NCI-H510A treated with DMSO at 0.1 percent for 48 hours (cell line): Measurements from ENCODE around the gene F2RL3.

Experiments used
- DNase-seq: peaks from one replicate; lab custom pipeline; 2025; lab: John Stamatoyannopoulos, UW

The F2RL3 gene

GRCh38 chr19:16895467-16896145 lies 6.8 kb downstream of the F2RL3 start:
- DNase-seq: no peak

GRCh38 chr19:16896146-16897028 lies 7.6 kb downstream of the F2RL3 start:
- no peak for DNase-seq

- DNase-seq: no peak
Observed at GRCh38 chr19:16897029-16897855, 8.4 kb downstream of the F2RL3 start.

- DNase-seq: no peak
Observed at GRCh38 chr19:16897856-16898161, 9.0 kb downstream of the F2RL3 start.

- DNase-seq: no peak
Observed at GRCh38 chr19:16898361-16899015, 9.7 kb downstream of the F2RL3 start.

- no peak for DNase-seq
Observed at GRCh38 chr19:16899566-16900075, 10.8 kb downstream of the F2RL3 start.

GRCh38 chr19:16901491-16902175 lies 12.8 kb downstream of the F2RL3 start:
- no peak for DNase-seq

GRCh38 chr19:16902545-16902944 lies 13.7 kb downstream of the F2RL3 start:
- DNase-seq: no peak

- no peak for DNase-seq
Observed at GRCh38 chr19:16903347-16903746, 14.5 kb downstream of the F2RL3 start.

GRCh38 chr19:16904599-16904998 lies 15.8 kb downstream of the F2RL3 start:
- DNase-seq: no peak

GRCh38 chr19:16908759-16909158 lies 20.0 kb downstream of the F2RL3 start:
- DNase-seq: no peak

- no peak for DNase-seq
Observed at GRCh38 chr19:16911046-16911445, 22.2 kb downstream of the F2RL3 start.

- no peak for DNase-seq
Observed at GRCh38 chr19:16912780-16913179, 24.0 kb downstream of the F2RL3 start.

- DNase-seq: no peak
Observed at GRCh38 chr19:16914421-16914820, 25.6 kb downstream of the F2RL3 start.

- no peak for DNase-seq
Observed at GRCh38 chr19:16915135-16915534, 26.3 kb downstream of the F2RL3 start.

- DNase-seq: no peak
Observed at GRCh38 chr19:16915734-16916133, 26.9 kb downstream of the F2RL3 start.

- no peak for DNase-seq
Observed at GRCh38 chr19:16917401-16917800, 28.6 kb downstream of the F2RL3 start.

- DNase-seq: no peak
Observed at GRCh38 chr19:16919496-16919895, 30.7 kb downstream of the F2RL3 start.

GRCh38 chr19:16920816-16921529 lies 32.2 kb downstream of the F2RL3 start:
- DNase-seq: no peak

- no peak for DNase-seq
Observed at GRCh38 chr19:16921766-16922591, 33.2 kb downstream of the F2RL3 start.
